OCI-LY1 (cell line): Measurements from ENCODE around the gene BIK.

Experiments used
- H2AFZ ChIP-seq: fragments of 200-600 bp; sonication (generic), shearing (Covaris generic); 2 replicates; pipeline ENCODE4 v1.6.0; 2014; ENCODE audit warnings: antibody characterized with exemption, mild to moderate bottlenecking, low read length
- H3F3A ChIP-seq: fragments of 200-600 bp; sonication (generic), shearing (Covaris generic); 2 replicates; pipeline ENCODE4 v1.6.0; 2014; ENCODE audit warnings: mild to moderate bottlenecking, antibody characterized with exemption, low read length, moderate library complexity; ENCODE audit not compliant: insufficient read depth
- H3K27ac ChIP-seq: fragments of 200-600 bp; sonication (generic); 2 replicates; pipeline ENCODE4 v1.5.1; 2014; ENCODE audit warnings: low read length, mixed run types, mild to moderate bottlenecking, low read depth; ENCODE audit not compliant: poor library complexity, severe bottlenecking
- H3K27me3 ChIP-seq: fragments of 200-600 bp; sonication (generic); 2 replicates; pipeline ENCODE4 v1.6.0; 2014; ENCODE audit warnings: antibody characterized with exemption, mild to moderate bottlenecking, low read length, moderate library complexity; ENCODE audit not compliant: insufficient read depth
- H3K36me3 ChIP-seq: fragments of 200-600 bp; sonication (generic); 2 replicates; pipeline ENCODE4 v1.6.1; 2014; ENCODE audit warnings: mild to moderate bottlenecking, antibody characterized with exemption, low read length, moderate library complexity, mixed read lengths; ENCODE audit not compliant: insufficient read depth
- H3K4me1 ChIP-seq: fragments of 200-600 bp; sonication (generic); 2 replicates; pipeline ENCODE4 v1.5.1; 2014; ENCODE audit warnings: mild to moderate bottlenecking, low read length, moderate library complexity; ENCODE audit not compliant: insufficient read depth, severe bottlenecking
- H3K4me2 ChIP-seq: fragments of 200-600 bp; sonication (generic), shearing (Covaris generic); 2 replicates; pipeline ENCODE4 v1.6.1; 2014; ENCODE audit warnings: low read length
- H3K4me3 ChIP-seq: fragments of 200-600 bp; sonication (generic); 2 replicates; pipeline ENCODE4 v1.5.1; 2014; ENCODE audit warnings: low read length, low read depth, mild to moderate bottlenecking, mixed read lengths; ENCODE audit not compliant: poor library complexity, severe bottlenecking
- H3K79me2 ChIP-seq: fragments of 200-600 bp; shearing (Covaris generic); 2 replicates; pipeline ENCODE4 v1.6.1; 2016; ENCODE audit warnings: mixed run types, low read length, mixed read lengths; ENCODE audit not compliant: insufficient read depth
- H3K9ac ChIP-seq: fragments of 200-600 bp; sonication (generic), shearing (Covaris generic); 2 replicates; pipeline ENCODE4 v1.6.1; 2014; ENCODE audit warnings: mild to moderate bottlenecking, low read length, mixed read lengths
- H3K9me2 ChIP-seq: fragments of 200-600 bp; sonication (generic), shearing (Covaris generic); 2 replicates; pipeline ENCODE4 v1.6.1; 2014; ENCODE audit warnings: low read depth, mild to moderate bottlenecking, low read length, mixed read lengths
- H3K9me3 ChIP-seq: fragments of 200-600 bp; shearing (Covaris generic); 2 replicates; pipeline ENCODE4 v1.6.1; 2014; ENCODE audit warnings: low read length, mixed read lengths
- H4K20me1 ChIP-seq: fragments of 200-600 bp; sonication (generic), shearing (Covaris generic); 2 replicates; pipeline ENCODE4 v1.6.0; 2016; ENCODE audit warnings: mild to moderate bottlenecking, low read length; ENCODE audit not compliant: insufficient read depth
- EZH2 ChIP-seq: fragments of 200-600 bp; sonication (generic), shearing (Covaris generic); IDR thresholded peaks from 2 replicates; pipeline ENCODE4 v1.8.0; 2017; ENCODE audit warnings: borderline replicate concordance, mixed run types, mild to moderate bottlenecking, antibody characterized with exemption, low read length, moderate library complexity, mixed read lengths
- TF ChIP-seq, protein P1 (sequence below): fragments of 200-600 bp; sonication (generic), shearing (Covaris generic); IDR thresholded peaks from 2 replicates; pipeline ENCODE4 v1.5.1; 2017; ENCODE audit warnings: mild to moderate bottlenecking, antibody characterized with exemption, low read length, moderate library complexity, mixed read lengths

The BIK gene

DNA sequence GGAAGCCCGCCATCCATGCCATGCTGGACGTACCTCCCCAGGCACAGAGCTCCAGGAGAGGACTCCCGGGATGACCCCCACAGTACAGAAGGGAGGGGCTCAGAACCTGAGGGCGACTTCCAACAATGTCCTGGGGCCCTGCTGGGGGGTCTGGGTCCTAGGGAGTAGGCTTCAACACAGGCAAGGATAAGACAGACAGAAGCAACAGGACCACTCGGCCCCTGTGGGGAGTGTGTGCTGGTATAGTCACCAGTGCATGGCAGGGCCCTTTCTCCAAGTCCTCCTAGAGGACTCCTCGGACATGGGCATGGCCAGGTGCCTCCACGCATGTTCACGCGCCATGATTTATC lies 59.6 kb downstream of the BIK start:
- Histone ChIP-seq H4K20me1 (no peaks in the 10 kb centered on the region), H3K4me2 (no peak overlapping the region), H3K4me3 (no peak overlapping the region), H3K4me1 (peaks cover under 1% of the 10 kb centered on the region), H3K9me3 (no peaks in the 10 kb centered on the region), H3K9ac (no peak overlapping the region), H3K27me3 (0 out of 2 replicates have a peak, but pooled peaks cover 3% of the 10 kb centered on the region), H2AFZ (no peak overlapping the region), H3K27ac (no peak overlapping the region), H3K79me2 (no peaks in the 10 kb centered on the region), H3K36me3 (peaks cover 80% of the 10 kb centered on the region), H3F3A (no peaks in the 10 kb centered on the region), H3K9me2 (no peaks in the 10 kb centered on the region)
- no peak for TF ChIP-seq EZH2
- TF ChIP-seq, protein P1, sequence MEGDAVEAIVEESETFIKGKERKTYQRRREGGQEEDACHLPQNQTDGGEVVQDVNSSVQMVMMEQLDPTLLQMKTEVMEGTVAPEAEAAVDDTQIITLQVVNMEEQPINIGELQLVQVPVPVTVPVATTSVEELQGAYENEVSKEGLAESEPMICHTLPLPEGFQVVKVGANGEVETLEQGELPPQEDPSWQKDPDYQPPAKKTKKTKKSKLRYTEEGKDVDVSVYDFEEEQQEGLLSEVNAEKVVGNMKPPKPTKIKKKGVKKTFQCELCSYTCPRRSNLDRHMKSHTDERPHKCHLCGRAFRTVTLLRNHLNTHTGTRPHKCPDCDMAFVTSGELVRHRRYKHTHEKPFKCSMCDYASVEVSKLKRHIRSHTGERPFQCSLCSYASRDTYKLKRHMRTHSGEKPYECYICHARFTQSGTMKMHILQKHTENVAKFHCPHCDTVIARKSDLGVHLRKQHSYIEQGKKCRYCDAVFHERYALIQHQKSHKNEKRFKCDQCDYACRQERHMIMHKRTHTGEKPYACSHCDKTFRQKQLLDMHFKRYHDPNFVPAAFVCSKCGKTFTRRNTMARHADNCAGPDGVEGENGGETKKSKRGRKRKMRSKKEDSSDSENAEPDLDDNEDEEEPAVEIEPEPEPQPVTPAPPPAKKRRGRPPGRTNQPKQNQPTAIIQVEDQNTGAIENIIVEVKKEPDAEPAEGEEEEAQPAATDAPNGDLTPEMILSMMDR = no peak

DNA sequence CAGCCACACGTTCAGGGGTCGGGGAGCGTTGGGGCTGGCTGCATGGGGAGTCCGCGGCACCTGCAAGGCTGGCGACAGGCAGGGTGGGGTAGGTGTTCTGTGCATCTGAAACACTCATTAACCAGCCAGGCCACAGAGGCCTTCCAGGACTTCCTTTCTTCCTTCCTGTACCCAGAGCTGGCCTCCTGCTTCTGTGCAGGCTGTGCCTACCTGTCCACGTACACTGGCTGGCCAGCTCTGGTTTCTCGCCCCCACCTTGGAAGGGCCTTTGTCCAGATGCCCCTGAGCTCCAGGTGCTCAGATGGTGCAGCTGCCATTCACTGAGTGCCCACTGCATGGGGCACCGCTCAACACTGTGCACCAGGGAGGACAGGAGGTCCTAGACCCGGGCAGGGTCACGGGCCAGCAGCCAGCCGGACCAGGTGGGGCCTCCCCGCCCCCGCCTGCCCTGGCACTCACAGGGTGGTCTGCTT lies 60.5 kb downstream of the BIK start:
- Histone ChIP-seq H3K79me2 (no peaks in the 10 kb centered on the region), H3F3A (no peaks in the 10 kb centered on the region), H3K9ac (no peak overlapping the region), H3K9me3 (no peaks in the 10 kb centered on the region), H3K4me3 (no peak overlapping the region), H4K20me1 (no peaks in the 10 kb centered on the region), H3K27me3 (no peaks in the 10 kb centered on the region), H3K9me2 (no peaks in the 10 kb centered on the region), H2AFZ (no peak overlapping the region), H3K36me3 (peaks cover 88% of the 10 kb centered on the region), H3K4me1 (no peaks in the 10 kb centered on the region), H3K4me2 (no peak overlapping the region), H3K27ac (no peak overlapping the region)
- no peak for TF ChIP-seq EZH2
- TF ChIP-seq, protein P1 = no peak

DNA sequence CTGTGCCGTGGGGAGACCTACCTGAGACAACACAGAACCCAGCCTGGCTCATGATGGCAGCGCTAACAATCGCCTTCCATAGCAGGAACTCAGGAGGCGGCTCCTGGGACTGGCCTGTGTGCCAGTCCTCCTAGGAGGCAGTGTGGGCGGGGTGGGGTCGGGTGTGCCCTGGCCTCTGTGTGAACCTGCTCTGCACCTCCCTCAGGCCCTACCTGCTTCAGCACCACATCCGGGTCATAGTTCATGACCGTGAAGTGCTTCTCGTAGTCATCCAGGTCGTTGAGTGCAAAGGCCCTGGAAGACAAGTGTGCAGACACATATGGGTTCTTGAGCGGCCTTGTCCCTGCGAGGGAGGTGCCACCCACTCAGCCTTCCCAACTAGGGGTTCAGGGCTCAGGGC lies 61.1 kb downstream of the BIK start:
- Histone ChIP-seq H3K9me3 (no peaks in the 10 kb centered on the region), H2AFZ (no peak overlapping the region), H3K4me1 (no peaks in the 10 kb centered on the region), H3K9ac (no peak overlapping the region), H3K36me3 (peaks cover 91% of the 10 kb centered on the region), H3K27ac (no peak overlapping the region), H3K4me3 (no peak overlapping the region), H3K27me3 (no peaks in the 10 kb centered on the region), H3K4me2 (no peak overlapping the region), H3F3A (no peaks in the 10 kb centered on the region), H4K20me1 (no peaks in the 10 kb centered on the region), H3K9me2 (no peaks in the 10 kb centered on the region), H3K79me2 (no peaks in the 10 kb centered on the region)
- TF ChIP-seq, protein P1 = no peak
- no peak for TF ChIP-seq EZH2
